ENCODE measurements around the gene C6orf118. TPM values are rescaled to one million over a fixed set of nuclear protein-coding genes. Genes with fewer than 3 reads are reported as not detected.

The C6orf118 gene
- total RNA-seq, 1 experiment from 2014 or later = not detected

DNA sequence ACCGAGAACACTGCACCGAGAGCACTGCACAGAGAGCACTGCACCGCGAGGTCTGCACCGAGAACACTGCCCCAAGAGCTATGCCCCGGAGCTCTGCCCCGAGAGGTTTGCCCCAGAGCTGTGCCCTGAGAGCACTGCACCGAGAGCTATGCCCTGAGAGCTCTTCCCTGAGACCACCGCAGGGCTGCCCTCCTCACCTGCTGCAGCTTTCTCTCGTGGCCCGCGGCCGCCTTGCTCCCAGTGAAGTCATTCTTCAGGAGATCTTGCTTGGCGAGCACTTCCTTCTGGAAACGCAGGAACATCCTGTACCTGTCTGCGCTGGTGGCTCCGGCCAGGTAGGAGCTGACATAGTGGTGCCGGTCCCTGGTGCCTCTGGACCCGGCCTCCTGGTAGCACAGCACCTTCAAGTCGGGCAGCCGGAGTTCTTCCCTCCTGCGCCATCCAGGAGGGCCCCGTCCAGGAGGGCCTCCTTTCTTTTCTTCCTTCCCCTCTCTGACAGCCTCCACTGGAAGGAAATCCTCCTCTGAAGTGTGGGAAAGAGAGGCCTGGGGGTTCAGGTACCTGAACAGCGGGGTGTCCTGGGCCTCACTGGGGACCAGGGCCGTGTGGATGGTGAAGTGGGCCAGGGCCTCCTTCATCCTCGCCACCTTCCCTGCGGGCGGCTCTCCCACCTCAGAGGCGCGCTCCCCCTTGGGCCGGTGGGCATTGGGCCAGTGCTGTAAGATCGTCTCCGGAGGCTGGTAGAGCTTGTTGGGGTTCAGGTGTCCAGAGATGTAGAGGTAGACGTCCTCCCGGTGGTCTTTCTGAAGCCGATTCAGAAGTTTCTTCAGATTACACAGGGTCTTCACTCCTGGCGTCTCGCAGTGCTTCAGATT is 7.8 kb downstream of the C6orf118 start:
- Histone ChIP-seq H3K9ac (ENCODE audit: low read length) (no peak overlapping the region), H3K79me2 (ENCODE audit: low read length) (no peaks in the 10 kb centered on the region), H3K9me2 (replicated peaks; ENCODE audit: insufficient read depth, low read length) (no peaks in the 10 kb centered on the region), H4K20me1 (ENCODE audit: insufficient read depth, low read depth, low read length) (no peaks in the 10 kb centered on the region), H3K4me1 (ENCODE audit: low read length) (no peaks in the 10 kb centered on the region), H3K4me3 (ENCODE audit: low read length) (no peak overlapping the region), H3K27ac (ENCODE audit: low read length) (no peak overlapping the region), H3K9me3 (ENCODE audit: low read length) (no peaks in the 10 kb centered on the region), H3K36me3 (ENCODE audit: insufficient read depth, low read length) (no peaks in the 10 kb centered on the region), H2AFZ (ENCODE audit: low read length) (no peak overlapping the region), H3K27me3 (ENCODE audit: low read length) (no peaks in the 10 kb centered on the region), H3K4me2 (ENCODE audit: low read depth, low read length, poor library complexity, severe bottlenecking) (no peak overlapping the region)
- DNase-seq = no peak

GRCh38 chr6:165300422-165300936 is 8.9 kb downstream of the C6orf118 start:
- H3K27ac ChIP-seq (ENCODE audit: low read length) = no peak overlapping the region
- no peaks in the 10 kb centered on the region for H3K79me2 ChIP-seq (ENCODE audit: low read length)
- H3K27me3 ChIP-seq (ENCODE audit: low read length) = no peaks in the 10 kb centered on the region
- no peak overlapping the region for H3K4me3 ChIP-seq (ENCODE audit: low read length)
- no peak overlapping the region for H3K9ac ChIP-seq (ENCODE audit: low read length)
- DNase-seq = no peak
- no peak overlapping the region for H2AFZ ChIP-seq (ENCODE audit: low read length)
- no peak overlapping the region for H3K4me2 ChIP-seq (ENCODE audit: low read depth, low read length, poor library complexity, severe bottlenecking)
- no peaks in the 10 kb centered on the region for H3K4me1 ChIP-seq (ENCODE audit: low read length)
- no peaks in the 10 kb centered on the region for H4K20me1 ChIP-seq (ENCODE audit: insufficient read depth, low read depth, low read length)
- H3K9me2 ChIP-seq (replicated peaks; ENCODE audit: insufficient read depth, low read length) = no peaks in the 10 kb centered on the region
- H3K9me3 ChIP-seq (ENCODE audit: low read length) = no peaks in the 10 kb centered on the region
- no peaks in the 10 kb centered on the region for H3K36me3 ChIP-seq (ENCODE audit: insufficient read depth, low read length)

GRCh38 chr6:165298875-165299274 is 10.5 kb downstream of the C6orf118 start:
- H3K9me3 ChIP-seq (ENCODE audit: low read length) = no peaks in the 10 kb centered on the region
- no peak overlapping the region for H3K9ac ChIP-seq (ENCODE audit: low read length)
- no peaks in the 10 kb centered on the region for H3K27me3 ChIP-seq (ENCODE audit: low read length)
- no peak overlapping the region for H3K4me3 ChIP-seq (ENCODE audit: low read length)
- no peaks in the 10 kb centered on the region for H4K20me1 ChIP-seq (ENCODE audit: insufficient read depth, low read depth, low read length)
- no peak overlapping the region for H3K27ac ChIP-seq (ENCODE audit: low read length)
- no peaks in the 10 kb centered on the region for H3K4me1 ChIP-seq (ENCODE audit: low read length)
- no peaks in the 10 kb centered on the region for H3K36me3 ChIP-seq (ENCODE audit: insufficient read depth, low read length)
- no peak for DNase-seq
- H2AFZ ChIP-seq (ENCODE audit: low read length) = no peak overlapping the region
- H3K4me2 ChIP-seq (ENCODE audit: low read depth, low read length, poor library complexity, severe bottlenecking) = no peak overlapping the region
- no peaks in the 10 kb centered on the region for H3K79me2 ChIP-seq (ENCODE audit: low read length)
- H3K9me2 ChIP-seq (replicated peaks; ENCODE audit: insufficient read depth, low read length) = no peaks in the 10 kb centered on the region

GRCh38 chr6:165298402-165298801 is 11.0 kb downstream of the C6orf118 start:
- Histone ChIP-seq H4K20me1 (ENCODE audit: insufficient read depth, low read depth, low read length) (no peaks in the 10 kb centered on the region), H3K4me1 (ENCODE audit: low read length) (no peaks in the 10 kb centered on the region), H3K79me2 (ENCODE audit: low read length) (no peaks in the 10 kb centered on the region), H3K4me3 (ENCODE audit: low read length) (no peak overlapping the region), H3K9me2 (replicated peaks; ENCODE audit: insufficient read depth, low read length) (no peaks in the 10 kb centered on the region), H3K4me2 (ENCODE audit: low read depth, low read length, poor library complexity, severe bottlenecking) (no peak overlapping the region), H3K9ac (ENCODE audit: low read length) (no peak overlapping the region), H3K9me3 (ENCODE audit: low read length) (no peaks in the 10 kb centered on the region), H3K36me3 (ENCODE audit: insufficient read depth, low read length) (no peaks in the 10 kb centered on the region), H3K27me3 (ENCODE audit: low read length) (no peaks in the 10 kb centered on the region), H2AFZ (ENCODE audit: low read length) (no peak overlapping the region), H3K27ac (ENCODE audit: low read length) (no peak overlapping the region)
- no peak for DNase-seq

GRCh38 chr6:165292657-165293056 is 16.7 kb downstream of the C6orf118 start:
- Histone ChIP-seq H3K36me3 (ENCODE audit: insufficient read depth, low read length) (no peaks in the 10 kb centered on the region), H4K20me1 (ENCODE audit: insufficient read depth, low read depth, low read length) (no peaks in the 10 kb centered on the region)
- no peak for DNase-seq

GRCh38 chr6:165274611-165275010 is 34.8 kb downstream of the C6orf118 start:
- Histone ChIP-seq H4K20me1 (ENCODE audit: insufficient read depth, low read depth, low read length) (no peaks in the 10 kb centered on the region), H3K27me3 (ENCODE audit: low read length) (no peaks in the 10 kb centered on the region), H3K4me2 (ENCODE audit: low read depth, low read length, poor library complexity, severe bottlenecking) (no peak overlapping the region), H3K4me3 (ENCODE audit: low read length) (no peak overlapping the region), H2AFZ (ENCODE audit: low read length) (no peak overlapping the region), H3K4me1 (ENCODE audit: low read length) (no peaks in the 10 kb centered on the region), H3K9ac (ENCODE audit: low read length) (no peak overlapping the region), H3K9me2 (replicated peaks; ENCODE audit: insufficient read depth, low read length) (0 out of 2 replicates have a peak, but pooled peaks cover 2% of the 10 kb centered on the region), H3K27ac (ENCODE audit: low read length) (no peak overlapping the region), H3K36me3 (ENCODE audit: insufficient read depth, low read length) (no peaks in the 10 kb centered on the region), H3K79me2 (ENCODE audit: low read length) (no peaks in the 10 kb centered on the region), H3K9me3 (ENCODE audit: low read length) (no peaks in the 10 kb centered on the region)
- DNase-seq = no peak

More at GRCh38 chr6:165292657-165293056, 16.7 kb downstream of the C6orf118 start:
- Histone ChIP-seq H3K4me3 (ENCODE audit: low read length) (no peak overlapping the region), H3K27me3 (ENCODE audit: low read length) (no peaks in the 10 kb centered on the region), H3K9me3 (ENCODE audit: low read length) (no peaks in the 10 kb centered on the region), H3K79me2 (ENCODE audit: low read length) (no peaks in the 10 kb centered on the region), H3K9me2 (replicated peaks; ENCODE audit: insufficient read depth, low read length) (no peaks in the 10 kb centered on the region), H2AFZ (ENCODE audit: low read length) (no peak overlapping the region), H3K4me2 (ENCODE audit: low read depth, low read length, poor library complexity, severe bottlenecking) (no peak overlapping the region), H3K9ac (ENCODE audit: low read length) (no peak overlapping the region), H3K4me1 (ENCODE audit: low read length) (no peaks in the 10 kb centered on the region), H3K27ac (ENCODE audit: low read length) (no peak overlapping the region)

- H4K20me1 ChIP-seq (ENCODE audit: insufficient read depth, low read depth, low read length) = no peaks in the 10 kb centered on the region
- H3K9me3 ChIP-seq (ENCODE audit: low read length) = no peaks in the 10 kb centered on the region
- H3K9me2 ChIP-seq (replicated peaks; ENCODE audit: insufficient read depth, low read length) = 0 out of 2 replicates have a peak, but pooled peaks cover 2% of the 10 kb centered on the region
- H3K27ac ChIP-seq (ENCODE audit: low read length) = no peak overlapping the region
- H3K79me2 ChIP-seq (ENCODE audit: low read length) = no peaks in the 10 kb centered on the region
- no peak overlapping the region for H2AFZ ChIP-seq (ENCODE audit: low read length)
- H3K27me3 ChIP-seq (ENCODE audit: low read length) = no peaks in the 10 kb centered on the region
- no peak overlapping the region for H3K4me2 ChIP-seq (ENCODE audit: low read depth, low read length, poor library complexity, severe bottlenecking)
- H3K4me3 ChIP-seq (ENCODE audit: low read length) = no peak overlapping the region
- H3K9ac ChIP-seq (ENCODE audit: low read length) = no peak overlapping the region
- H3K4me1 ChIP-seq (ENCODE audit: low read length) = no peaks in the 10 kb centered on the region
- no peaks in the 10 kb centered on the region for H3K36me3 ChIP-seq (ENCODE audit: insufficient read depth, low read length)
- DNase-seq = no peak
These were observed 36.8 kb downstream of the C6orf118 start for GRCh38 chr6:165272585-165272984.

DNA sequence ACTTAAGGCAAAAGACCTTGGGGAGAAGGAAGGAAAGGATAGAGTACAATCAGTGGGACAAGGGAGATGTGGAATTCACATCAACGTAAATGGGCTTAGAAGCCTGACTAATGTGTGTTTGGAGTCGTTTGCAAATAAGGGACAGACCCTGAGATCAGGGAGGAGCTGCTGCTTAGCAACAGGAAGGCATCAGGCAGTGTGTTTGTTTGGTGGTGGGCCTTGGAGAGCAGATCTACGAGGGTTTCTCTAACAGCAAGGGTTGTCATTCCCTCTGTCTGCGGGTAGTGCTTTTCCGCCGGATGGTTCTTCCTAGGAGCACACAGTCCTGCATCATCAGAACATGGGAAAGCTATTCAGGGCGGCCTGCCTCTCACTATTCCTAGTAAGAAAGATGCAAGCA is 40.4 kb downstream of the C6orf118 start:
- no peak overlapping the region for H3K27ac ChIP-seq (ENCODE audit: low read length)
- H3K79me2 ChIP-seq (ENCODE audit: low read length) = no peaks in the 10 kb centered on the region
- H3K9ac ChIP-seq (ENCODE audit: low read length) = no peak overlapping the region
- no peaks in the 10 kb centered on the region for H4K20me1 ChIP-seq (ENCODE audit: insufficient read depth, low read depth, low read length)
- H3K4me2 ChIP-seq (ENCODE audit: low read depth, low read length, poor library complexity, severe bottlenecking) = no peak overlapping the region
- DNase-seq = no peak
- 0 out of 2 replicates have a peak, but pooled peaks cover 2% of the 10 kb centered on the region for H3K9me2 ChIP-seq (replicated peaks; ENCODE audit: insufficient read depth, low read length)
- H2AFZ ChIP-seq (ENCODE audit: low read length) = no peak overlapping the region
- H3K36me3 ChIP-seq (ENCODE audit: insufficient read depth, low read length) = no peaks in the 10 kb centered on the region
- no peaks in the 10 kb centered on the region for H3K27me3 ChIP-seq (ENCODE audit: low read length)
- no peak overlapping the region for H3K4me3 ChIP-seq (ENCODE audit: low read length)
- no peaks in the 10 kb centered on the region; the same call in 1 of the 2 replicates for H3K9me3 ChIP-seq (ENCODE audit: low read length)
- no peaks in the 10 kb centered on the region for H3K4me1 ChIP-seq (ENCODE audit: low read length)

Data from Karpas-422 (cell line).